Left cardiac atrium (tissue), 2 donors: ENCODE data around the gene SLC35B1. TPM values are rescaled to one million over a fixed set of nuclear protein-coding genes. Genes with fewer than 3 reads are reported as not detected.

Experiments used
- total RNA-seq, 2 donors: library from RNA; stranded (reverse); fragmentation: NEBNext Ultra II Directional; extraction: Animal tissue kit (Norgen Biotek cat#: 25700); gene quantifications; one replicate each; pipeline ENCODE4 v1.2.1, GENCODE V29; 2021
- donor health status: DM: no; HTN: yes; CAD: no; lungs with severe emphysema.
- donor health status: DM: yes; HTN: yes; CAD: no.

Gene SLC35B1
- total RNA-seq, 2 donors from 2014 or later = 48.8 to 78.8 TPM

Other genes starting within 250 kb of the SLC35B1 start
- gene NGFR, start 212.7 kb downstream of the SLC35B1 start, total RNA-seq = 10 to 100 TPM; 13.7 to 31.1 TPM
- 1 to 10 TPM; 3.6 to 6.5 TPM for gene NXPH3, start 132.1 kb downstream of the SLC35B1 start, total RNA-seq
- 10 to 100 TPM; 60.5 to 69.5 TPM for gene SPOP, start 29.9 kb downstream of the SLC35B1 start, total RNA-seq
- gene FAM117A, start 56.2 kb upstream of the SLC35B1 start, total RNA-seq = 10 to 100 TPM in 1 of 2 donors, 1 to 10 TPM in 1; 5.3 to 13.9 TPM
- gene KAT7, start 80.7 kb upstream of the SLC35B1 start, total RNA-seq = 10 to 100 TPM; 47.5 to 49.0 TPM
- not detected for gene TAC4, start 140.1 kb upstream of the SLC35B1 start, total RNA-seq